HFFc6 (cell line): ENCODE results near the gene SDK2. TPM values are rescaled to one million over a fixed set of nuclear protein-coding genes. Genes with fewer than 3 reads are reported as not detected.

Experiments
- DNase-seq: peaks from one replicate; pipeline ENCODE4 v3.0.0-alpha.2; 2018
- H3K27ac Mint-ChIP-seq: 2 replicates; pipeline ENCODE4 v1.8.0; 2020; ENCODE audit warnings: mild to moderate bottlenecking, mixed read lengths
- H3K27me3 Mint-ChIP-seq: 2 replicates; pipeline ENCODE4 v1.8.0; 2021; ENCODE audit warnings: mild to moderate bottlenecking, moderate library complexity, mixed read lengths; ENCODE audit not compliant: insufficient read depth
- H3K36me3 Mint-ChIP-seq: 2 replicates; pipeline ENCODE4 v1.8.0; 2021; ENCODE audit warnings: low read depth, mixed read lengths
- H3K4me1 Mint-ChIP-seq: 2 replicates; pipeline ENCODE4 v1.8.0; 2020; ENCODE audit warnings: low read depth, mixed read lengths
- H3K4me3 Mint-ChIP-seq: 2 replicates; pipeline ENCODE4 v1.8.0; 2020; ENCODE audit warnings: mild to moderate bottlenecking, moderate library complexity, mixed read lengths
- H3K9me3 Mint-ChIP-seq: 2 replicates; pipeline ENCODE4 v1.8.0; 2020; ENCODE audit warnings: mild to moderate bottlenecking, mixed read lengths
- total RNA-seq, 6 experiments: library from RNA; stranded (reverse); fragmentation: NEBNext Ultra II Directional; extraction: Animal tissue kit (Norgen Biotek cat#: 25700); gene quantifications; 2 replicates in 1 of 6; 3 replicates in 5 of 6; pipeline ENCODE4 v1.2.3, GENCODE V29; 2021
- TF ChIP-seq, protein P1 (sequence below): fragments of 200-600 bp; sonication (generic); IDR thresholded peaks from 2 replicates; pipeline ENCODE4 v1.5.0; 2021; ENCODE audit warnings: antibody characterized with exemption, mild to moderate bottlenecking

SDK2 gene
- total RNA-seq, 6 experiments from 2014 or later, result 0.03 TPM; not detected in 4

DNA sequence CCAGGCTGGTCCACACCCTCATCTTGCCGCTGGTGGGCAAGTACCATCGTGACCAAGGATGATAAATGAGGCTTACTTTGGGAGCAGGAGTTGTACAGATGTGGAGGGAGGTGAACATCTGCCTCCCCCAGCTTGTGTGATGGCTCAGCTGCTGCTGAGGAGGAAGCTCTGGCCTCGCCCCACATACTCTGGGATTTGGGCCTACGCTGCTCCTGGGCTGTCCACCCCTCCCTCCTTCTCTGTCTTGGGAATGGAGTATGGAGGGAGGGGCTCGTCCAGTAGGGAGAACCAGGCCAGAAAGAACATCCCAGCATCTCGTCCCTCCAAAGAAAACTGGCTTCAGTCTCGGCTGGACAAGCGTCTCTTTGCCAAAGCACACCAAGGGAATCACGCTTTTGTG lies 197.6 kb downstream of the SDK2 start:
- no peak for DNase-seq
- peaks cover 24% of the 10 kb centered on the region for H3K9me3 Mint-ChIP-seq
- H3K4me3 Mint-ChIP-seq, result no peak overlapping the region
- H3K4me1 Mint-ChIP-seq, result no peaks in the 10 kb centered on the region
- TF ChIP-seq, protein P1, sequence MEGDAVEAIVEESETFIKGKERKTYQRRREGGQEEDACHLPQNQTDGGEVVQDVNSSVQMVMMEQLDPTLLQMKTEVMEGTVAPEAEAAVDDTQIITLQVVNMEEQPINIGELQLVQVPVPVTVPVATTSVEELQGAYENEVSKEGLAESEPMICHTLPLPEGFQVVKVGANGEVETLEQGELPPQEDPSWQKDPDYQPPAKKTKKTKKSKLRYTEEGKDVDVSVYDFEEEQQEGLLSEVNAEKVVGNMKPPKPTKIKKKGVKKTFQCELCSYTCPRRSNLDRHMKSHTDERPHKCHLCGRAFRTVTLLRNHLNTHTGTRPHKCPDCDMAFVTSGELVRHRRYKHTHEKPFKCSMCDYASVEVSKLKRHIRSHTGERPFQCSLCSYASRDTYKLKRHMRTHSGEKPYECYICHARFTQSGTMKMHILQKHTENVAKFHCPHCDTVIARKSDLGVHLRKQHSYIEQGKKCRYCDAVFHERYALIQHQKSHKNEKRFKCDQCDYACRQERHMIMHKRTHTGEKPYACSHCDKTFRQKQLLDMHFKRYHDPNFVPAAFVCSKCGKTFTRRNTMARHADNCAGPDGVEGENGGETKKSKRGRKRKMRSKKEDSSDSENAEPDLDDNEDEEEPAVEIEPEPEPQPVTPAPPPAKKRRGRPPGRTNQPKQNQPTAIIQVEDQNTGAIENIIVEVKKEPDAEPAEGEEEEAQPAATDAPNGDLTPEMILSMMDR, result no peak
- no peaks in the 10 kb centered on the region; the same call in 1 of the 2 replicates for H3K27me3 Mint-ChIP-seq
- peaks cover 7% of the 10 kb centered on the region; the same call in 1 of the 2 replicates for H3K36me3 Mint-ChIP-seq
- no peak overlapping the region for H3K27ac Mint-ChIP-seq

DNA sequence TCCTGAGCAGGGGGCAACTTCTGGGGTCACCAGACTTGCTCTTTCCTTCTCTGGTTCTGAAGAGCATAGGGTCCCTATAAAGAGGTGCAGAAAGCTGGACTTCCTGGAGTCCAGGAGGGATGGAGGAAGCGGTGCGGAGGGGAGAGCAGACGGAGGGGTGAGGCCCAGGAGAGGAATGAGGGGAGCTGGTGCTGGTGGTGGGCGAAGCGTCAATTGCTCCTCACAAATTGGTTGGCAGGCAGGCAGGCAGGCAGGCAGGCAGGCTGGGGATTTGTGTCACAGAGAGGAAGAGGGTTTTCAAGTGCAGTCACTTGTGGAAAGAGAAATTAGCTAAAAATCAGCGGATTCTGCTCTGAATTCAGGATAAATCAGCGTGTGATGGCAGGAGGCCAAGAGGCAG lies 198.8 kb downstream of the SDK2 start:
- Mint-ChIP-seq H3K4me1 (no peaks in the 10 kb centered on the region), H3K9me3 (peaks cover 14% of the 10 kb centered on the region), H3K4me3 (no peak overlapping the region), H3K27ac (no peak overlapping the region), H3K27me3 (no peaks in the 10 kb centered on the region; the same call in 1 of the 2 replicates), H3K36me3 (peaks cover 2% of the 10 kb centered on the region; the same call in 1 of the 2 replicates)
- TF ChIP-seq, protein P1, result no peak
- no peak for DNase-seq

DNA sequence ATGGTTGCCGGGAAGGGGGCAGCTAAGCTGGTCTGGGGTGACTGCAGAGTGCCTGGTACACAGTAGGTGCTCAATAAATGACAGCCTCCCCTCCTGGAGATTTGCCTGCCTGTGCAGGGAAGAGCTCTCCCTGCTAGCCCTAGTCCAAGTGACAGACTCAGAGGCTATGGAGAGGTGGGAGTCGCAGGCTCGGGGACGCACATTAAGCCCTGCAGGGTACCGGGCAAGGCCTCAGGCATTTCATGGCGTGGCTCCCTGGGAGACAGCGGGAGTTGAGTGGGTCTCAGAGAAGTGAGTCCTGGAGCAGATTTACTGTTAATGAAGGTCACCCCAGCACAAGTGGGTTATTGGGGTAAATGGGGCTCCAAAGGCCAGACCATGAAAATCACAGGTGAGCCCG lies 200.2 kb downstream of the SDK2 start:
- DNase-seq, result no peak
- Mint-ChIP-seq H3K27me3 (no peaks in the 10 kb centered on the region; the same call in 1 of the 2 replicates), H3K36me3 (no peaks in the 10 kb centered on the region), H3K27ac (no peak overlapping the region), H3K4me1 (no peaks in the 10 kb centered on the region), H3K9me3 (peaks cover 13% of the 10 kb centered on the region; the same call in 1 of the 2 replicates), H3K4me3 (no peak overlapping the region)
- TF ChIP-seq, protein P1, result no peak

DNA sequence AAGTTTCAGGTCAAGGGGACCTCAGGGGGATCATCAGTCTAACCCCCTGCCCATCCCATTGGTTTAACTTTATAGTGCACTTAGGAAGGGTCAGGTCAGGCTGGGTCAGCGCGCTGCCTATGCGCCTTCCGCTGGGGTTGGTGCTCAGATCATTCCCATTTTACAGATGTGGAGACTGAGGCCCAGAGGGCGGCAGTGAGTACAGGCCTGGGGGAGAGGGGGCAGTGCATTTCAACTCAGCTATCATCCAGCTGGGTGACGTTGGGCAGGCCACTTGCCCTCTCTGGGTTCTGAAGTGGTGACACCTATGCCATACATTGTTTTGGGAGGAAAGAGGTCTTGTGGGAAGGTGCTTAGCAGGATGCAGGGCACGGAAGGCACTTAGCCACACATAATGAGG lies 204.6 kb downstream of the SDK2 start:
- Mint-ChIP-seq H3K36me3 (no peaks in the 10 kb centered on the region), H3K4me3 (no peak overlapping the region), H3K9me3 (peaks cover 21% of the 10 kb centered on the region; the same call in 1 of the 2 replicates), H3K4me1 (peaks cover 8% of the 10 kb centered on the region; the same call in 1 of the 2 replicates), H3K27me3 (peaks cover 6% of the 10 kb centered on the region), H3K27ac (no peak overlapping the region)
- TF ChIP-seq, protein P1, result no peak
- DNase-seq, result no peak

DNA sequence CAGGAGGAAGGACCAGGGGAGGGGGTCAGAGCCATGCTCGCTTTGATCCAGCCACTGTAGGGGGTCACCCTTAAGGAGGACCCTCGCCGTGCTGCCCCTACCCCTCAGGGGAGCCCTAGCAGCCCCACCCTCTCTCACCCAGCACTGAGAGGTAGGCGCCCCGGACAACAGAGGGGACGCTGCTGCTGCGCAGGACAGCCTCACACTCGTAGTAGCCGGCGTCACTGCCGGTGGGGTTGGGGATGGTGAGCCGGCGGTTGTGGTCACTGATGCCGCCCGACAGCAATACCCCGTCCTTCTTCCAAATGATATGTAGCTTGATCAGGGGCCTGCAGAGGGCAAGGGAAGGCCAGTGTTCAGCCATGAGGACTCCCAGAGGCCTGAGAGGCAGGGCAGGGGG lies 206.4 kb downstream of the SDK2 start:
- TF ChIP-seq, protein P1, result no peak
- Mint-ChIP-seq H3K36me3 (no peaks in the 10 kb centered on the region), H3K9me3 (peaks cover 13% of the 10 kb centered on the region; the same call in 1 of the 2 replicates), H3K27me3 (peaks cover 10% of the 10 kb centered on the region), H3K4me3 (no peak overlapping the region), H3K4me1 (peaks cover 8% of the 10 kb centered on the region; the same call in 1 of the 2 replicates), H3K27ac (no peak overlapping the region)
- no peak for DNase-seq

DNA sequence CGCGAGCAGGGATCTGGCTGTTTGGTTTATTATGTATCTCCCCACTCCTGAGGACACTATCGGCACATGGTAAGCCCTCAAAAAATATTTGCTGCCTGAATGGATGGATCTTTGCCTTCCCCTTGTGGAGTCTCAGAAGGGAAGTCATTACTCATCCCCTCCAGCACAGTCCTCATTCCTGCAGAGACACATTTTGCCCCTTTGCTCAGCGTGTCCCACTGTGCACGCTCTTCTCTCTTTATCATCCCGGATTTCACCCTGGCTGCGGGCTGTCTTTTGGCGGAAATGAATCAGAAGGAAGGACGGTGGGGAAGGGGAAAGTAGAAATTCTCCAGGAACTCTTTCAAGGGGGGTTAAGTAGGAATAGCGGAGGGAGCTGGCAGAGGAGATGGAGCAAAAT lies 207.3 kb downstream of the SDK2 start:
- Mint-ChIP-seq H3K4me3 (no peak overlapping the region), H3K9me3 (peaks cover 13% of the 10 kb centered on the region; the same call in 1 of the 2 replicates), H3K36me3 (no peaks in the 10 kb centered on the region), H3K27ac (no peak overlapping the region), H3K27me3 (peaks cover 10% of the 10 kb centered on the region), H3K4me1 (peaks cover 8% of the 10 kb centered on the region; the same call in 1 of the 2 replicates)
- DNase-seq, result no peak
- TF ChIP-seq, protein P1, result no peak
